Measurements from ENCODE around the gene ORM2.

ORM2 gene

GRCh38 chr9:114283551-114284111 lies 46.0 kb upstream of the ORM2 start:
- no peak for TF ChIP-seq MAX (IDR thresholded peaks at IDR 0.05; ENCODE audit: low read depth, low read length)
- TF ChIP-seq CTCF (IDR thresholded peaks at IDR 0.05; ENCODE audit: low read depth, low read length) = no peak
- TF ChIP-seq POLR2A (IDR thresholded peaks at IDR 0.05; ENCODE audit: extremely low read depth, insufficient read length) = no peak
- TF ChIP-seq MYC (IDR thresholded peaks at IDR 0.05; ENCODE audit: low read depth, low read length) = no peak
- no peak overlapping the region for H3K4me3 ChIP-seq (ENCODE audit: low read depth, low read length)
- DNase-seq (ENCODE audit: low read depth) = no peak

GRCh38 chr9:114284316-114285060 lies 45.2 kb upstream of the ORM2 start:
- TF ChIP-seq MYC (IDR thresholded peaks at IDR 0.05; ENCODE audit: low read depth, low read length) (no peak), MAX (IDR thresholded peaks at IDR 0.05; ENCODE audit: low read depth, low read length) (no peak), CTCF (IDR thresholded peaks at IDR 0.05; ENCODE audit: low read depth, low read length) (no peak), POLR2A (IDR thresholded peaks at IDR 0.05; ENCODE audit: extremely low read depth, insufficient read length) (no peak)
- no peak for DNase-seq (ENCODE audit: low read depth)
- no peak overlapping the region for H3K4me3 ChIP-seq (ENCODE audit: low read depth, low read length)

- no peak overlapping the region for H3K4me3 ChIP-seq (ENCODE audit: low read depth, low read length)
- DNase-seq (ENCODE audit: low read depth) = peak; percentile 73
- no peak for TF ChIP-seq MAX (IDR thresholded peaks at IDR 0.05; ENCODE audit: low read depth, low read length)
- no peak for TF ChIP-seq CTCF (IDR thresholded peaks at IDR 0.05; ENCODE audit: low read depth, low read length)
- no peak for TF ChIP-seq POLR2A (IDR thresholded peaks at IDR 0.05; ENCODE audit: extremely low read depth, insufficient read length)
- TF ChIP-seq MYC (IDR thresholded peaks at IDR 0.05; ENCODE audit: low read depth, low read length) = no peak
Measured at GRCh38 chr9:114285166-114285867, 44.4 kb upstream of the ORM2 start.

- DNase-seq (ENCODE audit: low read depth) = no peak
- TF ChIP-seq MAX (IDR thresholded peaks at IDR 0.05; ENCODE audit: low read depth, low read length) = no peak
- TF ChIP-seq POLR2A (IDR thresholded peaks at IDR 0.05; ENCODE audit: extremely low read depth, insufficient read length) = no peak
- TF ChIP-seq MYC (IDR thresholded peaks at IDR 0.05; ENCODE audit: low read depth, low read length) = no peak
- no peak for TF ChIP-seq CTCF (IDR thresholded peaks at IDR 0.05; ENCODE audit: low read depth, low read length)
- no peak overlapping the region for H3K4me3 ChIP-seq (ENCODE audit: low read depth, low read length)
Measured at GRCh38 chr9:114286146-114286679, 43.5 kb upstream of the ORM2 start.

- DNase-seq (ENCODE audit: low read depth) = no peak
- no peak overlapping the region for H3K4me3 ChIP-seq (ENCODE audit: low read depth, low read length)
- TF ChIP-seq POLR2A (IDR thresholded peaks at IDR 0.05; ENCODE audit: extremely low read depth, insufficient read length) (no peak), MAX (IDR thresholded peaks at IDR 0.05; ENCODE audit: low read depth, low read length) (no peak), CTCF (IDR thresholded peaks at IDR 0.05; ENCODE audit: low read depth, low read length) (no peak), MYC (IDR thresholded peaks at IDR 0.05; ENCODE audit: low read depth, low read length) (no peak)
Measured at GRCh38 chr9:114287001-114287762, 42.5 kb upstream of the ORM2 start.

Data from NB4 (cell line).